ENCODE results near the gene RBMS1. TPM values are rescaled to one million over a fixed set of nuclear protein-coding genes. Genes with fewer than 3 reads are reported as not detected.

RBMS1 gene
- total RNA-seq, 1 experiment from 2014 or later = 77.5 TPM

DNA sequence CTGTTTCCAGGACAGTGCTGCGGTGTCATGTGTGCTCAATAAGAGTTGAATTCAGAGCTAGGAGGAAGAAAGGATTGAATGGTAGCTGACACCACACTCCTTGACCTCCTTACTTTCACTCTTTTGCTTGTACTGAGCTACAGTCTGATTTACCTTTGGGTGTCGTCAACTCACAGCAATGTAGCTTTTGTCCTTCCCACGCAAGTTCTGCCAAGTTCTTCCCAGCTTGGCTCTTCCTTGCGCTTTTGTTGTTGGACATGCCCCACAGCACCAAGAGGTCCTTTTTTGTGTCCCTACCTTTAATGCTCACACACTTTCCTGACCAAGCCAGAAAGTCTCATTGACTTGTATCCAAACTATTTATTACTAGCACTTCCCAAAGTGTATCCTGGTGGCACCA, 255.2 kb downstream of the RBMS1 start:
- Histone ChIP-seq H3K4me1 (ENCODE audit: insufficient read depth, low read length) (no peaks in the 10 kb centered on the region), H4K91ac (ENCODE audit: insufficient read length, low read depth, low read length) (no peak overlapping the region), H2BK20ac (ENCODE audit: low read depth, low read length, poor library complexity, severe bottlenecking) (no peak overlapping the region), H3K79me1 (ENCODE audit: insufficient read depth, low read depth, low read length, poor library complexity, severe bottlenecking) (no peaks in the 10 kb centered on the region), H3K14ac (ENCODE audit: insufficient read depth, low read length) (no peak overlapping the region), H3K27me3 (ENCODE audit: insufficient read depth, low read length) (no peaks in the 10 kb centered on the region; the same call in 1 of the 2 replicates), H3K18ac (ENCODE audit: insufficient read length, low read depth, low read length) (no peak overlapping the region), H4K5ac (ENCODE audit: insufficient read length, low read depth, low read length) (no peak overlapping the region), H4K8ac (replicated peaks; ENCODE audit: insufficient read length, low read depth, low read length) (no peak overlapping the region), H3K4ac (ENCODE audit: low read depth, low read length) (no peak overlapping the region), H3K56ac (ENCODE audit: insufficient read length, low read depth, low read length) (no peak overlapping the region), H3K9me3 (ENCODE audit: control insufficient read depth, low read depth, low read length) (no peaks in the 10 kb centered on the region), H3K23me2 (ENCODE audit: insufficient read length, low read depth, low read length, poor library complexity, severe bottlenecking) (no peaks in the 10 kb centered on the region), H2AK5ac (ENCODE audit: insufficient read length, low read length) (no peak overlapping the region), H2BK15ac (ENCODE audit: low read depth, low read length) (no peak overlapping the region), H2AFZ (ENCODE audit: low read length) (no peak overlapping the region), H2BK5ac (ENCODE audit: insufficient read length, low read length) (no peak overlapping the region), H2BK120ac (ENCODE audit: low read depth, low read length, poor library complexity, severe bottlenecking) (no peak overlapping the region), H4K20me1 (ENCODE audit: control insufficient read depth, insufficient read depth, insufficient read length) (no peaks in the 10 kb centered on the region), H3K9ac (ENCODE audit: extremely low read depth, insufficient read length, low read length) (no peak overlapping the region), H3K79me2 (ENCODE audit: insufficient read depth, low read length) (no peaks in the 10 kb centered on the region), H3T11ph (ENCODE audit: low read length) (no peak overlapping the region), H3K4me2 (ENCODE audit: insufficient read depth, insufficient read length, low read length) (no peak overlapping the region), H3K23ac (ENCODE audit: insufficient read length, low read depth, low read length) (no peak overlapping the region), H2BK12ac (ENCODE audit: insufficient read length, low read depth, low read length) (no peak overlapping the region), H3K27ac (ENCODE audit: insufficient read length, low read depth, low read length) (no peak overlapping the region)
- WGBS (ENCODE audit: extremely low coverage, insufficient read length, low lambda C conversion rate) = no CpG with 5 or more reads among the region's 4 CpGs
- no peak for DNase-seq
- no peak overlapping the region for H3K4me3 Mint-ChIP-seq
- TF ChIP-seq, protein P1, sequence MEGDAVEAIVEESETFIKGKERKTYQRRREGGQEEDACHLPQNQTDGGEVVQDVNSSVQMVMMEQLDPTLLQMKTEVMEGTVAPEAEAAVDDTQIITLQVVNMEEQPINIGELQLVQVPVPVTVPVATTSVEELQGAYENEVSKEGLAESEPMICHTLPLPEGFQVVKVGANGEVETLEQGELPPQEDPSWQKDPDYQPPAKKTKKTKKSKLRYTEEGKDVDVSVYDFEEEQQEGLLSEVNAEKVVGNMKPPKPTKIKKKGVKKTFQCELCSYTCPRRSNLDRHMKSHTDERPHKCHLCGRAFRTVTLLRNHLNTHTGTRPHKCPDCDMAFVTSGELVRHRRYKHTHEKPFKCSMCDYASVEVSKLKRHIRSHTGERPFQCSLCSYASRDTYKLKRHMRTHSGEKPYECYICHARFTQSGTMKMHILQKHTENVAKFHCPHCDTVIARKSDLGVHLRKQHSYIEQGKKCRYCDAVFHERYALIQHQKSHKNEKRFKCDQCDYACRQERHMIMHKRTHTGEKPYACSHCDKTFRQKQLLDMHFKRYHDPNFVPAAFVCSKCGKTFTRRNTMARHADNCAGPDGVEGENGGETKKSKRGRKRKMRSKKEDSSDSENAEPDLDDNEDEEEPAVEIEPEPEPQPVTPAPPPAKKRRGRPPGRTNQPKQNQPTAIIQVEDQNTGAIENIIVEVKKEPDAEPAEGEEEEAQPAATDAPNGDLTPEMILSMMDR (conservative IDR thresholded peaks at IDR 0.05) = no peak
- H3K9me3 Mint-ChIP-seq = no peaks in the 10 kb centered on the region
- peaks cover 1% of the 10 kb centered on the region for H3K27me3 Mint-ChIP-seq (ENCODE audit: low read depth)
- 0 out of 4 replicates have a peak, but pooled peaks cover 0 to 3% of the 10 kb centered on the region in 2 experiments for H3K4me1 Mint-ChIP-seq
- H3K27ac Mint-ChIP-seq = no peak overlapping the region
- no peaks in the 10 kb centered on the region; a peak in 1 of 7 replicates for H3K36me3 Mint-ChIP-seq (ENCODE audit: insufficient read depth in 1 of 3, low read depth in 3 of 3)

Data from H9 (cell line).